HPDE6-E6E7 (cell line): ENCODE data around the gene UFD1.

ENCODE experiments used
- DNase-seq: peaks from one replicate; pipeline ENCODE4 v3.0.0; 2011; ENCODE audit warnings: missing footprints; ENCODE audit errors: extremely low spot score

The UFD1 gene

GRCh38 chr22:19429950-19430889 is 48.8 kb downstream of the UFD1 start:
- DNase-seq = peak; percentile 15

DNA sequence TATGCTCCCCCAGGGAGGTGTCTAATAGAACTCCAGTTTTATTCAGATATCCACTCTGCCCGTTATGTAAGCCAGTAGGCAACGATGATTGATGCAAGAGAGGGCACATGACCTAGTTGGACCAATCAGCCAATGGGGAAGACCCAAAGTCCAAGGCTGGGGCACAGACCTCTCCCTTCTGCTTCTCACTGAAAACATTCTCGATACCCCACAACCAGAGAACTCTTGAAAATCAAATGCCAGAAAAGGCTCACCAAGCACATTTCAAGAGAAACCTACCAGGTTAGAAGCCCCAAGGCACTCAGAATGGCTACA is 54.9 kb downstream of the UFD1 start:
- DNase-seq = no peak

DNA sequence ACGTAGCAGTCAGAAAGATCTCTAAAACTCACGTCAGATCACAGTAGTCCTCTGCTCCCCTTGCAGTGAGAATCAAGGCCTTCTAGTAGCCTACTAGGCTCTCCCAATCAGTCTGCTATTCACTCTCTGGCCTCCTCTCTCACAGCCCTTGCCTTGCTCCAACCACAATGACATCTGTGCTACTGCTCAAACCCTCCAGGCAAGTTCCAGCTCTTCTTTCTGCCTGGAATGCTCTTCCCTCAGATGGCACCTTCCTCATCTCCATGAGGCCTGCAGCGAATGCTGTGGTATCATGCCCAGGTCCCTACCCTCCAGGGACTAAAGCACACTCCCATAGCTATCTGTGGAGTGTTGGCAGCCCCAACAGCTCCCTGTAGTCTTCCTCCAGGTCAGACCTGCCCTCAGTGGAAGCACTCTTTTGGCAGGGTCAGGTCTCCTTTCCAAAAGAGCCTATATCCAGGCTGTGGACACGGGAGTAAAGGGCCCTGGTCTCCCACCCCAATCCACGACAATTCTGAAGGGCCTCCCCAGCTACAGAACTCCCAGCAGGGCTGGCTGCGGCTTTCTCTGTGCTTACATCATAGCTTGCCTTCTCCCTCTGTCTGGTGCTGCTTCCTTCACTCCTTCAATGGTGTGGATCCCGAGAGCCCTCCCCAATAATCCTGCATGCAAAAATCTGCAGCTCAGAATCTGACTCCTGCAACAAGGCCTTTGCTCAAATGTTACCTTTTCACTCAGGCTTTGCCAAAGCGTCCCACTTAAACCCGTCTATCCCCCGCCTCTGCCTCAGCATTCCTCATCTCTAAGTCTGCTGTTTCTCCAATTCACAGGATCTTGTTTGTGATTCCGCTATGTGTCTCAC is 56.3 kb downstream of the UFD1 start:
- DNase-seq = no peak

GRCh38 chr22:19420321-19420720 is 58.7 kb downstream of the UFD1 start:
- no peak for DNase-seq

DNA sequence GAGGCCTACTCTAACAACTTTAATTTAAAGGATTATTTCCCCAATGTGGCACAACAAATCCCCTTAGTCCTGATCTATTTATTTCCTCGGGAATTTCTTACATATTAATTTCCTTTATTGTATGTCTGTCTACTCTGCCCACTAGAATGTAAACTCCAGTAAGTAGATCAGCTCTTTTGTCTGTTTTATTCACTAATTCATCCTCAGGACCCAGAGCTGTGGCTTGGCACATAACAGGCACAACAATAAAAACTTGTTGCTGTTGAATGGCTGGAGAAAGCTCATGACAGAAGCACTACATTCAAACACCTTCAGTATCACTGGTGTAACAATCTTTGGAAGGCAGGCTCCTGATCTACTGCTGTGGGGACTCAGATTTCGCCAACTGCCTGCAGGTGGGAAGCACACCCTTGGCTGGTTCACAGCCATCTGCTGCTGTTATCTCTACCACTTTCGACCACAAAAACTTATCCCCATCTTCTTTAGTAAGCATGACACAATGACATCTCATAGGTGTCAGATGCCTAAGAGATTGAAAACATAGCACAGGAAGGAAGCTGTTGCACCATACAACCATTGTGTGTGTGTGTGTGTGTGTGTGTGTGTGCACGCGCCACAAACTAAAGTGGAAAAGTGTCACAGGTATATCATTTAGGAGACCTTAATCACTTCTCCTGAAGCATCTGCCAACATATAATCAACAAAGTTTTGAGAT is 59.4 kb downstream of the UFD1 start:
- DNase-seq = no peak

DNA sequence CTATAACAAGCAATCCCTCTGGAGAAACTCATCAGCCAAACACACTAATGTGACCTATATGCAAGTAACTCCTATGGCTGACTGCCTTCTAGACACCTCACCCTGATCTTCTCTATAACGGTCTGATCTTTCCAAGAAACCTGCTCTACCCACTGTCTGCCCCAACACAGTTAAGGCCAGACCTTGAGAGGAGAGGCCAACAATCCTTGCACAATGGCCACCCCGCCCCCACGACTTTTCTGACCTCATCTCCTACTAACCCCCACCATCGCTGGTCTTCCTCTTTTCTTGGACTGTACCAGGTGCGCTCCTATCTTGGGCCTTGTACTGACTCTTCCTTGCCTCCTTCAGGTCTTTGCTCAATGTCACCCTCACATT is 59.9 kb downstream of the UFD1 start:
- no peak for DNase-seq

- DNase-seq = no peak
These were observed 66.1 kb downstream of the UFD1 start for GRCh38 chr22:19412923-19413322.

GRCh38 chr22:19412478-19412877 is 66.5 kb downstream of the UFD1 start:
- DNase-seq = no peak

DNA sequence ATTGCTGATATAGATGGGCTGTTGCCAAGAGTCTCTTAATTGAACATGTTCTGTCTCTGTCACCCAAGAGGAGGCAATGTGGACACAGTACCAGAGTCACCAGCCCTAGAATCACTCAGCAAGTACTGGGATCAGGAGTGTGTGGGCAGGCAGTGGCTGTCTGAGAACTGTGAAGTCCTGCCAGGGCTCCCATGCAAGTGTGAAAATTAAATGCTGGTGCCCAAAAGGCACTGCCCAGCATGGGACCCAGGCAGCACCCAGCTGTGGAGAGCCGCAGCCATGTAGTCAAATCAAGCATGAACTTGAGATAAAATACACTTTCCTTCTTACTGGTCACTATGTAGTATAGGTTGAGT is 67.3 kb downstream of the UFD1 start:
- DNase-seq = no peak

DNA sequence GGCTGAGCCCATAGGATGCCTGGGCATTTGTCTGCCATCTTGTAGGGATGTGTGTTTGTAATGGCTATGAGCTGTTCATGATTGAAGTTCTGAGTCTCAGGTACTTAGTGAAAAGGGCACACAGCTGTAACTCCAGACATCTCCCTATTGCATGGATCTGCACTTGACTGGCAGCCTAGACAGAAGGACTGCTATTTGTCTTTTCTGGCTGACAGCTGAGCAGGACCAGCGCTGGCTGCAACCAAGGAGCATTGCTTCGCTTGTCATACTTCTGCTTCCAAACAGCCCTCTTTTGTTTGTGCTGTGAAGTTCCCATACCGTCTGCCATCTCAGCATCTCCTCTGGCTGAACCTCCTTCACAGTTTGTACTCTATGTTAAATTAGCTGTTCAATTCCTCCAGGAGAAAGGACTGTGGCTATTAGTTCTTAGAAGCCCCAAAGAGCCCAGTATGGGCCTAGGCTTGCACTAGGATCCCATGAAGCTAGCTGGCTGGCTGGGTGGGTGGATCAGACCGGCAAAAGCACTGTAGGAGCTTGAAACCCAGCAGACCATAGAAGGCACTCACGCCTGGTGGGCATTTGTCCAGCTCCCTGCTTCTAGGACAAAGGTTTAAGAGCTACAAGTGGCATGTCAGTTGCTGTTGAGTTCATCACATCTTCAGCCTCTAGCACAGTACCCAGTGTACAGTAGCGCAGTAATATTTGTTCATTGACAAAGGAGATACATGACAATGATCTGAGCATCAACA is 67.9 kb downstream of the UFD1 start:
- no peak for DNase-seq

- DNase-seq = no peak
These were observed 71.1 kb downstream of the UFD1 start for GRCh38 chr22:19407649-19408606.

- DNase-seq = no peak
These were observed 72.1 kb downstream of the UFD1 start for GRCh38 chr22:19406846-19407245.

- no peak for DNase-seq
These were observed 72.6 kb downstream of the UFD1 start for GRCh38 chr22:19406281-19406811.

DNA sequence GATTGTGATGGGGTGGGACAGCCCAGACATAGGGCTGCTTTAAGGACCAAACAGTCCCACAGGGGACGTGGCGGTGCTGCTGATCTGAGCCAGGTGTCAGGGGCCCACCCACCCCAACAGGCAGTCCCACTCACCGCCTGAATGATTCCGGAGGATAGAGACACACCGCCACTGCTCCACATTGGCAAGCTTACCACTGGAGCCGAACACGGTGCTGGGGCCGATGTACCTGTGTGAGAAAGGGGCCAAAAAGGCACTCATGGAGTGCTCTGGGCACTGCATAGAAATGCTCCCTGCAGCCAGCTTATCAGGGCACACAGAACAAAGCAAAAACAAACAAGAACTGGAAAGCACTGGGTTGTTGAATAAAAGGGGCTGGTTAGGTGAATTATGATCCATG is 73.3 kb downstream of the UFD1 start:
- no peak for DNase-seq

DNA sequence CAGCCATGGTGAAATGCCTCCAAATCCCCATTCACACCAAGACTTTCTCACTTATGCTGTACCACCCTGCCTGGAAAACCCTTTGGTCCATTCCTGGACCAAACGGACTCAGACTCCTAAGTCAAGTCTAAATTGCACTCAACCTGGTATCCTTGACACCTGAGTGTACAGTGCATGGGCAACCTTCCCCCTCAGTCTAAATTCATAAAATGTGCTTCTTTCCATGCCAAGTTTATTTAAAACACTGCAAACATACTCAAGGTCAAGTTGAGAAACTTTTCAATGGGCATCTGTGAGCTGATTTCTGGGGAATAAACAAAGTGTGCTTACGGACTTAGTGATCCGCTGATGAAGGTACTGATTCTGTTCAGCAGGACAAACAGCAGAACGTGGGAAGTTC is 73.9 kb downstream of the UFD1 start:
- DNase-seq = no peak

GRCh38 chr22:19404676-19405075 is 74.3 kb downstream of the UFD1 start:
- no peak for DNase-seq

DNA sequence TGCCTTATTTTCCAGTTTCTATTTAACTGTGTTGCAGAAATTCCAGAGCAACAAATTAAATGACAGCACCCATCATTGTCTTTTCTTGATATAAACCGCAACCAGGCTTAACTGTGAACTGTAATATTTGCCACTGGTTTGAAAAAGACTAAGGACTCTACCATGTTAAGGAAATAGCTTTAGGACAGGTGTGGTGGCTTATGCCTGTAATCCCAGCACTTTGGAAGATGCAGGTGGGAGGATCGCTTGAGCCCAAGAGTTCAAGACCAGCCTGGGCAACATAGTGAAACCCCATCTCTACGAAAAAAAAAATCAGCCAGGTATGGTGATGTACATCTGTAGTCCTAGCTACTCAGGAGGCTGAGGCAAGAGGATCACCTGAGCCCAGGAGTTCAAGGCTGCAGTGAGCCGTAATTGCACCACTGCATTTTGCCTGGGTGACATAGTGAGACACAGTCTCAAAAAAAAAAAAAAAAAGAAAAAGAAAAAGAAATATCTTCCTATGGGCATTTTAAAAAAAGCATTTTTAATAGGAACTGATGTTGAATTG is 76.3 kb downstream of the UFD1 start:
- no peak for DNase-seq

- no peak for DNase-seq
These were observed 77.5 kb downstream of the UFD1 start for GRCh38 chr22:19401483-19401882.

DNA sequence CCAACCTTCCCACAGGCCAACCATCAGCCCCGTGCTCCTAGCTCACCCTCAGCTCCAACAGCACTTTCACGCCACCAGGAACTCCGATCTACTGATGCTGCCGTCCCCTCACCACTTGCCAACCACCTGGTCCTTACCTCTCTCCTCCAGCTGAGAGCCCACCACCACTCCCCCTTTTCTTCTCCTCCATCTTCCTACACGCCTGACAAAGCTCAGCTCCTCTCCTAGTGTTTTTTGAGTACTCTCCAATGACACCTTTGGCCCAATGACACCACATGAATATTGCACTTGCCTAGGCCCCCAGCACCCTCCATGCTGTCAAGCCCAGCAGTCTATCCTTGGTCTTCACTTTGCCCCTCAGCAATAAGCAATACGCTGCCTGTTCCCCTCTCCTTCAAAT is 78.1 kb downstream of the UFD1 start:
- no peak for DNase-seq
